Skeletal muscle cell (primary cell): Measurements from ENCODE around the gene UBXN7.
"Not testable (repeated sequence)": the region's sequence is repeated elsewhere in the genome, so short reads cannot be mapped to it uniquely, and the experiment has no call there.

Experiments used
- DNase-seq: peaks from one replicate; pipeline ENCODE4 v3.0.0-alpha.2; 2010; ENCODE audit warnings: low read depth
- H3K4me3 ChIP-seq: 2 replicates; pipeline ENCODE4 v1.5.1; 2011; ENCODE audit warnings: low read depth, mild to moderate bottlenecking, control low read depth, low read length, moderate library complexity

UBXN7 gene

GRCh38 chr3:196326936-196327335 is 105.3 kb downstream of the UBXN7 start:
- DNase-seq = no peak
- H3K4me3 ChIP-seq = no peak overlapping the region

- no peak overlapping the region for H3K4me3 ChIP-seq
- DNase-seq = no peak
These were observed 108.5 kb downstream of the UBXN7 start for GRCh38 chr3:196323691-196324090.

GRCh38 chr3:196323016-196323415 is 109.2 kb downstream of the UBXN7 start:
- no peak overlapping the region for H3K4me3 ChIP-seq
- DNase-seq = no peak

- no peak overlapping the region for H3K4me3 ChIP-seq
- no peak for DNase-seq
These were observed 111.1 kb downstream of the UBXN7 start for GRCh38 chr3:196321162-196321561.

- DNase-seq = no peak
These were observed 112.1 kb downstream of the UBXN7 start for GRCh38 chr3:196320137-196320536.

GRCh38 chr3:196317687-196318467 is 114.3 kb downstream of the UBXN7 start, which contains the start of gene DYNLT2B:
Gene DYNLT2B, minus strand, starts transcription at chr3:196318240. Its CDS starts 88 bp downstream, at chr3:196318152.
- peak within 1 kb of the TSS; percentile 70 for H3K4me3 ChIP-seq
- peak; percentile 66 for DNase-seq

More at GRCh38 chr3:196320137-196320536, 112.1 kb downstream of the UBXN7 start:
- no peak overlapping the region for H3K4me3 ChIP-seq

- not testable (repeated sequence) for DNase-seq
- H3K4me3 ChIP-seq = peak overlapping the region; percentile 70
These were observed 115.2 kb downstream of the UBXN7 start for GRCh38 chr3:196316799-196317686.

- H3K4me3 ChIP-seq = no peak overlapping the region
- no peak for DNase-seq
These were observed 116.4 kb downstream of the UBXN7 start for GRCh38 chr3:196315821-196316220.

GRCh38 chr3:196314597-196314996 is 117.6 kb downstream of the UBXN7 start:
- H3K4me3 ChIP-seq = no peak overlapping the region
- DNase-seq = no peak

- not testable (repeated sequence) for H3K4me3 ChIP-seq, DNase-seq
These were observed 118.1 kb downstream of the UBXN7 start for GRCh38 chr3:196314086-196314485.

GRCh38 chr3:196302960-196303359 is 129.3 kb downstream of the UBXN7 start:
- not testable (repeated sequence) for DNase-seq, H3K4me3 ChIP-seq

GRCh38 chr3:196302551-196302950 is 129.7 kb downstream of the UBXN7 start:
- DNase-seq, H3K4me3 ChIP-seq: not testable (repeated sequence)

- H3K4me3 ChIP-seq = no peak overlapping the region
- no peak for DNase-seq
These were observed 133.7 kb downstream of the UBXN7 start for GRCh38 chr3:196298521-196298920.
